NCI-H82 treated with DMSO at 0.1 percent for 48 hours (cell line): ENCODE data around the gene TIGIT.
"Not testable (repeated sequence)": the region's sequence is repeated elsewhere in the genome, so short reads cannot be mapped to it uniquely, and the experiment has no call there.

ENCODE experiments used
- DNase-seq: peaks from one replicate; lab custom pipeline; 2025; ENCODE audit not compliant: unreplicated experiment; lab: John Stamatoyannopoulos, UW

The TIGIT gene

GRCh38 chr3:114293838-114294535 is at the start of gene TIGIT:
Gene TIGIT, plus strand, starts transcription at chr3:114294028. Its CDS starts 34 bp downstream, at chr3:114294062.
- DNase-seq, result no peak

- DNase-seq, result no peak
Measured at GRCh38 chr3:114252954-114253353, 40.9 kb upstream of the TIGIT start.

- DNase-seq, result no peak
Measured at GRCh38 chr3:114253505-114253904, 40.3 kb upstream of the TIGIT start.

- DNase-seq, result no peak
Measured at GRCh38 chr3:114259566-114259965, 34.3 kb upstream of the TIGIT start.

GRCh38 chr3:114260152-114260551 is 33.7 kb upstream of the TIGIT start:
- no peak for DNase-seq

- no peak for DNase-seq
Measured at GRCh38 chr3:114270019-114270418, 23.8 kb upstream of the TIGIT start.

GRCh38 chr3:114272271-114272670 is 21.6 kb upstream of the TIGIT start:
- DNase-seq, result no peak

GRCh38 chr3:114274929-114275328 is 18.9 kb upstream of the TIGIT start:
- DNase-seq, result no peak

GRCh38 chr3:114276856-114277255 is 17.0 kb upstream of the TIGIT start:
- DNase-seq, result not testable (repeated sequence)

GRCh38 chr3:114284644-114285043 is 9.2 kb upstream of the TIGIT start:
- no peak for DNase-seq

GRCh38 chr3:114285648-114286230 is 8.1 kb upstream of the TIGIT start:
- DNase-seq, result no peak

GRCh38 chr3:114286266-114286665 is 7.6 kb upstream of the TIGIT start:
- DNase-seq, result no peak

- DNase-seq, result peak; percentile 49
Measured at GRCh38 chr3:114290911-114291901, 2.6 kb upstream of the TIGIT start.

- no peak for DNase-seq
Measured at GRCh38 chr3:114294940-114295480, 1.2 kb downstream of the TIGIT start.

GRCh38 chr3:114295946-114296345 is 2.1 kb downstream of the TIGIT start:
- DNase-seq, result no peak

GRCh38 chr3:114299421-114299820 is 5.6 kb downstream of the TIGIT start:
- DNase-seq, result no peak

- DNase-seq, result no peak
Measured at GRCh38 chr3:114299941-114300624, 6.3 kb downstream of the TIGIT start.

- DNase-seq, result no peak
Measured at GRCh38 chr3:114307222-114307830, 13.5 kb downstream of the TIGIT start.

GRCh38 chr3:114307832-114308231 is 14.0 kb downstream of the TIGIT start:
- no peak for DNase-seq

GRCh38 chr3:114308377-114308776 is 14.5 kb downstream of the TIGIT start:
- DNase-seq, result no peak
